ENCODE results near the gene RACGAP1.

DNA sequence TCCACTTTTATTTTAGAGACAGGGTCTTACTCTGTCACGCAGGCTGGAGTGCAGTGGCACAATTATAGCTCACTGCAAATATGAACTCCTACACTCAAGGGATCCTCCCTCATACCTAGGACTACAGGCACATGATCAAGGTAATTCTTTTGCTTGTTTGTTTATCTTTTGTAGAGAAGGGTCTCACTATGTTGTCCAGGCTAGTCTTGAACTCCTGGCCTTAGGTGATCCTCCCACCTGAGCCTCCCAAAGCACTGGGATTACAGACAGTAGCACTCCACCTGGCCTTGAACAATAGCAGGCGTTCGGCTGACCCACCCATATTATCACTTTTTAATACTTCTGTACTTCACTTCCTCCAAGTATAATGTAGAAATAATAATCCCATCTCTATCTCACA is 1.4 kb upstream of the RACGAP1 start:
- TF ChIP-seq, protein P1, sequence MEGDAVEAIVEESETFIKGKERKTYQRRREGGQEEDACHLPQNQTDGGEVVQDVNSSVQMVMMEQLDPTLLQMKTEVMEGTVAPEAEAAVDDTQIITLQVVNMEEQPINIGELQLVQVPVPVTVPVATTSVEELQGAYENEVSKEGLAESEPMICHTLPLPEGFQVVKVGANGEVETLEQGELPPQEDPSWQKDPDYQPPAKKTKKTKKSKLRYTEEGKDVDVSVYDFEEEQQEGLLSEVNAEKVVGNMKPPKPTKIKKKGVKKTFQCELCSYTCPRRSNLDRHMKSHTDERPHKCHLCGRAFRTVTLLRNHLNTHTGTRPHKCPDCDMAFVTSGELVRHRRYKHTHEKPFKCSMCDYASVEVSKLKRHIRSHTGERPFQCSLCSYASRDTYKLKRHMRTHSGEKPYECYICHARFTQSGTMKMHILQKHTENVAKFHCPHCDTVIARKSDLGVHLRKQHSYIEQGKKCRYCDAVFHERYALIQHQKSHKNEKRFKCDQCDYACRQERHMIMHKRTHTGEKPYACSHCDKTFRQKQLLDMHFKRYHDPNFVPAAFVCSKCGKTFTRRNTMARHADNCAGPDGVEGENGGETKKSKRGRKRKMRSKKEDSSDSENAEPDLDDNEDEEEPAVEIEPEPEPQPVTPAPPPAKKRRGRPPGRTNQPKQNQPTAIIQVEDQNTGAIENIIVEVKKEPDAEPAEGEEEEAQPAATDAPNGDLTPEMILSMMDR (IDR thresholded peaks at IDR 0.05), result no peak
- TF ChIP-seq POLR2A (IDR thresholded peaks at IDR 0.05) (no peak), POLR2AphosphoS5 (IDR thresholded peaks at IDR 0.05) (no peak)
